NCI-H1417 treated with DMSO at 0.1 percent for 48 hours (cell line): ENCODE measurements around the gene SH2D4B.

Source experiments
- DNase-seq: peaks from one replicate; lab custom pipeline; 2025; lab: John Stamatoyannopoulos, UW

The SH2D4B gene

DNA sequence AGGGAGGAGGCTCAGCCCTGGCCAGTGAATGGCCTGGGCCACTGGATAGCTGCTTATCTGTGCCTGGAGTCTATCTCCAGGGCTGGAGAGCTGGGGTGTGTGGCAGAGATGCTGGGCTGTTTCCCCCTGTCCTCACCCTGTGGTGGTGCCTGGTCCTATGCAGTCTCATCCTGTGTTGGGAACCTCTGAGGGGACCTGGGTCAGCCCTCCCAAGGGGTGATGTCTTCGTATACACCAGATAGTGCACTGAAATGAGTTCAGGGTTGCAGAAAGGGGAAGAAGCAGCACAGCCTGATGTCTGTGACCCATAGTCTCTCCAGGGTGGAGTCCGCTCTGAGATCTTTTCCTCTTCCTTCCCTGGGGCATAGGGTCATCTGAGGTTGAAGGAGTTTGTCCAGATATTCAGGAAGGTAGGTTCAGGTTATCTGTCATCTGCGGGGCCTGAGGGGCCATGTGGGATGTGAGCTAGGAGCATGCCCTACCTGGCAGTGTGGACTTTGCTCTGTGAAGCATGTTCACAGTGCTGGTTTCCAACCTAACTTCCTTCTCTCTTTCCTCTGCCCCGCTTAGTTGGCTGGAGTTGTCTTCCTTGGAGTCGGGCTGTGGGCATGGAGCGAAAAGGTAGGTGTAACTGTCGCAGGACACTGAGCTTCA lies 33.4 kb upstream of the SH2D4B start:
- no peak for DNase-seq

GRCh38 chr10:80504897-80505465 lies 32.7 kb upstream of the SH2D4B start:
- DNase-seq = no peak

DNA sequence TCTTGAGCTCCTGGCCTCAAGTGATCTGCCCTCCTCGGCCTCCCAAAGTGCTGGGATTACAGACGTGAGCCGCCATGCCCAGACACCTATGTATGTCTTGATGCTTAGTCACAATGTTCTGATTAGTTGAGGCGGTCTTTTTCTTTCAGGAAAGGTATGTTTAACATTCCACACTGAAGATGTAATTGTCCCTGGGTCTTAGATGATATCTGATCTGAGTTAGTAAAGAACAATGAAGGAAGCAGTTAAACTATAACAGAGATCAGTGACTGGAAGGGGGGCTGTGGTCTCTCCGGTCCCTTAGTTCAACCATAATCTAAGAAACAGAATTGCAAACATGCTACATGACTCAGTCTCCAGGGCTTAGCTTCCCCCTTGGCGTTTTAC lies 31.5 kb upstream of the SH2D4B start:
- no peak for DNase-seq

DNA sequence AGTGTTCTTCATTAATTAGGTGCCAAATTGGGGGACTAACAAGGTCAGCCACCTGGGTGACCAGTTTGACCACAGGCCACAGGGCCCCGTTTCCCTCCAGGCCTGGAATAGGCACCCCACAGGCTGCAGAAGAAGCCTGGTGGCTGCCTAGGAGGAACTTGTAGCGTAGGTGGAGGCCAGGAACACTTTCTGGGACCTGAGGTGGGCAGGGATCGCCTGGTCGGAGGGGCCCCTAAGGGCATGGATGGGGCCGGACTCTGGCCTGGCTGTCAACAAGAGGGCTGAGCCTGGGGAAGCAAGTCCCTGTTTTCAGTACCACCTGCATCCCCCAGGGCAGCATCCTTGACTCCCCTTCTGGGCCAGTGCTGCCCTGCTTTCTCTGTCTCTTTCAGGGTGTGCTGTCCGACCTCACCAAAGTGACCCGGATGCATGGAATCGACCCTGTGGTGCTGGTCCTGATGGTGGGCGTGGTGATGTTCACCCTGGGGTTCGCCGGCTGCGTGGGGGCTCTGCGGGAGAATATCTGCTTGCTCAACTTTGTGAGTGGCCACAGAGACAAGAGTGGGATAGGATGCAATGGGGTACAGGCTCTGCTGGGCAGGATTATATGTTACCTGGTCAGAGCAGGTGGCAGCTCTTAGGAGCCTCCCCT lies 30.7 kb upstream of the SH2D4B start:
- DNase-seq = no peak

DNA sequence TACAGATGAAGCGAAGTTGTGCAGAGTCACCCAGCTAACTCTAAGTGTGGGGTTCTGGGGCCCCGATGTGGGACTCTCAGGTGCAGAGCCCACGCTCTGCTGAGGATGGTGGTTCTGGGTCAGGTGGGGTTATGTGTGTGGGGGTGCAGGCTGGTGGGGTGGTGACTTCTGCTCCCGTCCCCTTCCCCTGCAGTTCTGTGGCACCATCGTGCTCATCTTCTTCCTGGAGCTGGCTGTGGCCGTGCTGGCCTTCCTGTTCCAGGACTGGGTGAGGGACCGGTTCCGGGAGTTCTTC lies 28.6 kb upstream of the SH2D4B start:
- no peak for DNase-seq

GRCh38 chr10:80509403-80510161 lies 28.1 kb upstream of the SH2D4B start:
- no peak for DNase-seq

- no peak for DNase-seq
Observed at GRCh38 chr10:80512031-80512526, 25.6 kb upstream of the SH2D4B start.

GRCh38 chr10:80513106-80513505 lies 24.6 kb upstream of the SH2D4B start:
- no peak for DNase-seq

GRCh38 chr10:80515511-80515910 lies 22.2 kb upstream of the SH2D4B start:
- no peak for DNase-seq

DNA sequence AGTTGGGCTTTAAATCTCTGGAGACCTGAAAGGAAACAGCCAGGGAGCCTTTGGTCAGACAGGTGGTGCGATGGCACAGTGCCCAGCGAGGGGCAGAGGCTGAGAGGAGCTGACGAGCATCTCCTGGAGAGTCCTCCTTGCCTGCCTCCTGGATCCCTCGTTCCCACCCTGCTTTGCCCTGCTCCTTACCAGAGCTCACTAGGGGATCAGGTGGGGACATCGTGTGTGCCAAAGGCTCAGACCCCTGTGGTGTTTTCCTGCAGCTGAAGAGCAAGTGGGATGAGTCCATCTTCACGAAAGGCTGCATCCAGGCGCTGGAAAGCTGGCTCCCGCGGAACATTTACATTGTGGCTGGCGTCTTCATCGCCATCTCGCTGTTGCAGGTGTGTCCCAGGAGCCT lies 21.8 kb upstream of the SH2D4B start:
- DNase-seq = no peak

DNA sequence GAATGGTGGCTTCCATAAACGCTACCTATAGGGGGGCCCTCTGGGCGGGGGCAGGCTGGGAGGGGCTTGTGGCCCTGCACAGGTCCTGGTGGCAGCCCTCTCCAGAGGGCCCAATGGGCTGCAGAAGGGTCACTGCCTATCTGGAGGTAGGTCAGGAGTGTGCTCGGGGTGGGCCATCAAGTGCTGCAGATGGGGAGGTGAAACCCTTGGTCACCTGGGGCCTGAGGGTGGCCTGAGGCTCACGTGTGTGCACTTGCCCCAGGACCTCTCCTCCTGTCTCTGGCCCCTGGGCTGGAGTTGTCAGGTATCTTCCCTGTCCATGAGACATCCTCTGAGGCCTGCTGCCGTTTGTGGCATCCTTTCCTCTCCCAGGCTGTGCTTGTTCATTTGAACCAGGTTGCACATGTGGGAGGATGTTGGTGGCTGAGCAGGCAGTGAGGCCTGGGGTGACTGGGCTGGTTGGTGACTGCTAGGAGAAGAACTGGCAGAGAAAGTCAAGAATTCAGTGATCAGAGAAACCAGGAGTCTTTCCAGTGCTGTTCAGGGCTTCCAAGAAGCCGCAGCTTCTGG lies 21.1 kb upstream of the SH2D4B start:
- no peak for DNase-seq

DNA sequence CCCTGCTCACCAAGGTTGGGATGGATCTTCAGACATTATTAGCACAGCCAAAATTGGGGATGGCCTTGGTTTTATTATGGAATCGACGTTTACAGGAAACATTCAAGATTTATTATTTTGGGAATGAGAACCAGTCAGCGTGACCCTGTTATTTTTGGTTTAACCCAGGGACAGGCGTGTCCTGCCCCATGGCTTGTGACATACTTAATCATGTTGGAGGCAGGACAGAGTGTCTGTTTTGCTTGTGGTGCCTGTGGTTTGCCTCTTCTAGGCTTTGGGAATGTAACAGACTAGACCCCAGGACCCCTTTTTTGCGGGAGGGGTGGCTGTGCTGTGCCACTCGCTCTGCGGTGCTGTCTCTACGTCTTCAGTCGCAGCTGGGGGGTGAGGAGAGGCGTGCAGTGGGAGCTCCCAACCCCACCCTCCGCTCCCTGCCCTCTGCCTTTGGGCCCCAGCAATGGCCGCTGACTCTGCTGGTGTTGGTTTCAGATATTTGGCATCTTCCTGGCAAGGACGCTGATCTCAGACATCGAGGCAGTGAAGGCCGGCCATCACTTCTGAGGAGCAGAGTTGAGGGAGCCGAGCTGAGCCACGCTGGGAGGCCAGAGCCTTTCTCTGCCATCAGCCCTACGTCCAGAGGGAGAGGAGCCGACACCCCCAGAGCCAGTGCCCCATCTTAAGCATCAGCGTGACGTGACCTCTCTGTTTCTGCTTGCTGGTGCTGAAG lies 20.1 kb upstream of the SH2D4B start:
- no peak for DNase-seq

- no peak for DNase-seq
Observed at GRCh38 chr10:80518143-80518806, 19.4 kb upstream of the SH2D4B start.

- no peak for DNase-seq
Observed at GRCh38 chr10:80518807-80519360, 18.8 kb upstream of the SH2D4B start.

GRCh38 chr10:80519936-80520650 lies 17.6 kb upstream of the SH2D4B start:
- no peak for DNase-seq

DNA sequence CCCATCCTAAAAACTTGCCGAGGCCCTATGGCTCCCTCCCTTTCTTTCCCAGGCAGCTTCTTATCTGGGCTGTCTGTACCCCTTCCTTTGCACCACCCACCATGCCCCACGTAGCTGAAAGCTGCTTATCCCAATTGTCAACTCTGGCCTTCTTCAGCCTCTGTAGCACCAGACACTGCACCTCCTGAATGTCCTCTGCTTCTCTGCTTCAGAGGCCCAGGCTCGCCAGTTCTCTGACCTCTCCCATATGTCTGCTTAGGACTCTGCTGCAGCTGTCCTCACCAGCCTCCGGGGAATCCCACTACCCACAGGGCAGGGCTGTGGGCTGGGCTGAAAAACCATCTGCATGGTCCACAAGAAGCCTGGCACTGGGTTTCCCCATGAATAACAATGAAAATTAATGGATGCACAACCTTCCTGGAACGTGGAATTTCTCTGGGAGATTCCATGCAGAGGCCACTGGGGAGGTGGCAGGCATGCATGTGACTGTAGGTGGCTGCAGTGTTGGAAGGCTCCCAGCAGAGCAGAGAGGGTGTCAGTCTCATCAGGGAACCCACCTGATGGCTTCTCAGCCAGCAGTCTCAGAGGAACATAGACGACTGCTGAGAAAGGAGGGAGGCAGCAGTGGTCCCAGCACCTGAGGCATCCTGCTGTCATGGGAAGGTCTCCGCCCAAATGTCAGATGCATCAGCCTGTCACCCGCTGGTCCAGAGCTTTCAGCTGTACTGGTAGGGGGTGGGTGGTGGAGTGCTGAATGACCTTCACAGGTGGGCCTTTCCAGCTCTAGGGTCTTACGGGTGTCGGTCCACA lies 16.8 kb upstream of the SH2D4B start:
- DNase-seq = no peak

DNA sequence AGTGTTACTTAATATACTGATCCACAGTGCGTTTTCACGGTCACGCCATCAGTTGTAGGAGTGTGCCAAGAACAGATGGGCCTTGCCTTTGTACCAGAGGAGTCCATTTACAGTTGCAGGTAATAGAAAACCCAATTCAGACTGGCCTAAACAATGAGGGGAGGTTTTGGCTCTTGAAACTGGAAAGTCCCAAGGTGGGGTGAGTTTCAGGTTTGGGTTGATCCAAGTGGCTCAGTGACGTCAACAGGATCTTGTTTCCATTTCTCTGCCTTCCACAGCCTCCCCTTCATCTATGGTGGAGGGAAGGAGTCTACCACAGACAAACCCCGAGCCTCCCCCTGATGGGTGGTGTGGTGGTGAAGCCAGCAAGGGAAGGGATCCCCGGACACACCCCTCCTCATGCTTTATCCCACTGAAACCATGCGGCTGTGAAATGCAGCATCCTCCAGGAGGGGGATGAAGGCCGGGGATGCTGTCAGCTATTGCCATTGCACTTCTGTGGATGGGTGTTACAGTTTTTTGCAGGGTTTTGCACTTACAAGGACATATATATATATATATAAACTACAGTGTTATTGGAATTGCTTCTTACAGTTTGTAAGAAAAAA lies 14.8 kb upstream of the SH2D4B start:
- no peak for DNase-seq

DNA sequence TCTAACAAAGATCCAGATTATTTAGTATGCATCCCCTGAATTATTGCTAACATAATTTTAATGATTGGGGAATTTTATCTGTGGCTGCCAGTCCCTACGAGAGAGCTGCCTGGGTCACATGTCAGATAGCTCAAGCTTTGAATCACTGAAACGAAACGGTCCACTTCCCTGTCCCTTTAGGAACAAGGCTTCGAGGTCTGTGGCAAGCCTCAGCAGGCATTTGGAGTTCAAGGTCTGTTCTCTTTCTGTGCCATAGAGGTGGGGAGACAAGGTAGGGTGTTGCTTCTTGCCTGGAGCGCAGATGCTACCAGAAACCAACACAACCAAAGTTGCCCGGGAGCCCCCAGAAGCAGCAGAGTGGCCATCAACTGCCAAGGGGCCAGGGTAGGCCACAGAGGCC lies 13.9 kb upstream of the SH2D4B start:
- no peak for DNase-seq
